OCI-LY7 (cell line): ENCODE measurements around the gene LUM. TPM values are rescaled to one million over a fixed set of nuclear protein-coding genes. Genes with fewer than 3 reads are reported as not detected.

Experiments used
- BruUV-seq: library from RNA; stranded (reverse); fragments of 400-500 nt; replicated peaks from 2 replicates; lab custom pipeline; 2021; lab: Mats Ljungman, UMichigan
- CTCF ChIA-PET: fragments of 300-600 bp; sonication (Branson Sonifier 250); formaldehyde crosslinking; loops from one replicate; lab custom pipeline; 2022; ENCODE audit warnings: antibody characterized with exemption; ENCODE audit not compliant: unreplicated experiment; lab: Charles Lee
- POLR2A ChIA-PET: fragments of 300-600 bp; sonication (Branson Sonifier 250); formaldehyde crosslinking; loops from one replicate; lab custom pipeline; 2022; ENCODE audit warnings: antibody characterized with exemption; lab: Charles Lee
- DNase-seq: peaks from one replicate; pipeline ENCODE4 v3.0.0-alpha.2; 2015; ENCODE audit warnings: low spot score
- H2AFZ ChIP-seq: fragments of 200-600 bp; sonication (generic), shearing (Covaris generic); 2 replicates; pipeline ENCODE4 v1.6.1; 2014; ENCODE audit warnings: mild to moderate bottlenecking, antibody characterized with exemption, low read length, moderate library complexity
- H3K27ac ChIP-seq: fragments of 200-600 bp; sonication (generic); 2 replicates; pipeline ENCODE4 v1.5.1; 2014; ENCODE audit warnings: mixed run types, low read depth, mild to moderate bottlenecking, moderate library complexity, low read length, inconsistent platforms; ENCODE audit not compliant: poor library complexity, severe bottlenecking
- H3K36me3 ChIP-seq: fragments of 200-600 bp; sonication (generic); 2 replicates; pipeline ENCODE4 v1.6.1; 2014; ENCODE audit warnings: mild to moderate bottlenecking, antibody characterized with exemption, low read length, moderate library complexity, mixed read lengths; ENCODE audit not compliant: insufficient read depth
- H3K4me1 ChIP-seq: fragments of 200-600 bp; sonication (generic); 2 replicates; pipeline ENCODE4 v1.5.1; 2014; ENCODE audit warnings: mild to moderate bottlenecking, low read length; ENCODE audit not compliant: insufficient read depth, poor library complexity, severe bottlenecking
- H3K4me2 ChIP-seq: fragments of 200-600 bp; sonication (generic); 2 replicates; pipeline ENCODE4 v1.6.1; 2014; ENCODE audit warnings: mild to moderate bottlenecking, low read length
- H3K4me3 ChIP-seq: fragments of 200-600 bp; sonication (generic); 2 replicates; pipeline ENCODE4 v1.5.1; 2014; ENCODE audit warnings: mild to moderate bottlenecking, low read depth, low read length; ENCODE audit not compliant: poor library complexity, severe bottlenecking
- H3K79me2 ChIP-seq: fragments of 200-600 bp; sonication (generic); 2 replicates; pipeline ENCODE4 v1.6.1; 2016; ENCODE audit warnings: low read depth, mild to moderate bottlenecking, low read length, moderate library complexity, mixed read lengths; ENCODE audit not compliant: insufficient read depth
- H3K9me2 ChIP-seq: fragments of 200-600 bp; sonication (generic); 2 replicates; pipeline ENCODE4 v1.6.1; 2016; ENCODE audit warnings: mild to moderate bottlenecking, low read length, mixed read lengths; ENCODE audit not compliant: insufficient read depth
- H3K9me3 ChIP-seq: fragments of 200-600 bp; sonication (generic); 2 replicates; pipeline ENCODE4 v1.6.1; 2014; ENCODE audit warnings: mild to moderate bottlenecking, mixed run types, low read length, mixed read lengths
- H4K20me1 ChIP-seq: fragments of 200-600 bp; sonication (generic); 2 replicates; pipeline ENCODE4 v1.6.1; 2014; ENCODE audit warnings: mild to moderate bottlenecking, antibody characterized with exemption, low read length, moderate library complexity, mixed read lengths; ENCODE audit not compliant: insufficient read depth
- EZH2phosphoT487 ChIP-seq: fragments of 200-600 bp; sonication (generic); IDR thresholded peaks from 2 replicates; pipeline ENCODE4 v1.6.1; 2018; ENCODE audit warnings: low read depth, borderline replicate concordance, mild to moderate bottlenecking, mixed run types, antibody characterized with exemption, low read length, moderate library complexity, mixed read lengths
- intact Hi-C: fragments of 100-400 bp; cut with micrococcal nuclease; formaldehyde crosslinking; loops from one replicate; pipeline ENCODE4 v1.10.0; 2022; ENCODE audit not compliant: unreplicated experiment
- total RNA-seq, 2 experiments: library from RNA; depleted of rRNA in 1 of 2; stranded (reverse); fragments of >200 nt in 1 of 2; shearing (Covaris generic) in 1 of 2; gene quantifications; 2 replicates each; pipeline ENCODE4 v1.2.3, GENCODE V29; 2014 to 2022
- TF ChIP-seq, protein P1 (sequence below): fragments of 200-600 bp; sonication (generic); conservative IDR thresholded peaks from 2 replicates; pipeline ENCODE4 v1.5.1; 2014; ENCODE audit warnings: mild to moderate bottlenecking, antibody characterized with exemption, low read length, moderate library complexity, mixed read lengths

The LUM gene
- total RNA-seq, 2 experiments from 2014 or later: not detected

- Histone ChIP-seq H3K79me2 (no peaks in the 10 kb centered on the region), H3K27ac (no peak overlapping the region), H3K9me3 (no peaks in the 10 kb centered on the region), H3K4me3 (no peak overlapping the region), H3K4me2 (no peak overlapping the region), H4K20me1 (no peaks in the 10 kb centered on the region), H3K9me2 (no peaks in the 10 kb centered on the region), H2AFZ (no peak overlapping the region), H3K36me3 (no peaks in the 10 kb centered on the region), H3K4me1 (no peaks in the 10 kb centered on the region)
- POLR2A ChIA-PET: no interaction called here
- no TSS peak for BruUV-seq
- no peak for DNase-seq
- intact Hi-C loops: no loop called here
- no peak for TF ChIP-seq EZH2phosphoT487
- TF ChIP-seq, protein P1, sequence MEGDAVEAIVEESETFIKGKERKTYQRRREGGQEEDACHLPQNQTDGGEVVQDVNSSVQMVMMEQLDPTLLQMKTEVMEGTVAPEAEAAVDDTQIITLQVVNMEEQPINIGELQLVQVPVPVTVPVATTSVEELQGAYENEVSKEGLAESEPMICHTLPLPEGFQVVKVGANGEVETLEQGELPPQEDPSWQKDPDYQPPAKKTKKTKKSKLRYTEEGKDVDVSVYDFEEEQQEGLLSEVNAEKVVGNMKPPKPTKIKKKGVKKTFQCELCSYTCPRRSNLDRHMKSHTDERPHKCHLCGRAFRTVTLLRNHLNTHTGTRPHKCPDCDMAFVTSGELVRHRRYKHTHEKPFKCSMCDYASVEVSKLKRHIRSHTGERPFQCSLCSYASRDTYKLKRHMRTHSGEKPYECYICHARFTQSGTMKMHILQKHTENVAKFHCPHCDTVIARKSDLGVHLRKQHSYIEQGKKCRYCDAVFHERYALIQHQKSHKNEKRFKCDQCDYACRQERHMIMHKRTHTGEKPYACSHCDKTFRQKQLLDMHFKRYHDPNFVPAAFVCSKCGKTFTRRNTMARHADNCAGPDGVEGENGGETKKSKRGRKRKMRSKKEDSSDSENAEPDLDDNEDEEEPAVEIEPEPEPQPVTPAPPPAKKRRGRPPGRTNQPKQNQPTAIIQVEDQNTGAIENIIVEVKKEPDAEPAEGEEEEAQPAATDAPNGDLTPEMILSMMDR: no peak
- CTCF ChIA-PET: no interaction called here
These were observed 7.7 kb downstream of the LUM start for GRCh38 chr12:91103624-91104023.

GRCh38 chr12:91103101-91103500 lies 8.2 kb downstream of the LUM start:
- Histone ChIP-seq H3K4me2 (no peak overlapping the region), H3K4me1 (no peaks in the 10 kb centered on the region), H2AFZ (no peak overlapping the region), H3K9me2 (no peaks in the 10 kb centered on the region), H4K20me1 (no peaks in the 10 kb centered on the region), H3K9me3 (no peaks in the 10 kb centered on the region), H3K4me3 (no peak overlapping the region), H3K27ac (no peak overlapping the region), H3K36me3 (no peaks in the 10 kb centered on the region), H3K79me2 (no peaks in the 10 kb centered on the region)
- ChIA-PET CTCF (no interaction called here), POLR2A (interaction anchor here (0.5 kb wide), 1 partner anchor 1176 kb away, joined by 3 read pairs; no protein-coding TSS in a partner anchor)
- intact Hi-C loops: no loop called here
- no peak for DNase-seq
- BruUV-seq: no TSS peak
- TF ChIP-seq, protein P1: no peak
- no peak for TF ChIP-seq EZH2phosphoT487

- TF ChIP-seq, protein P1: no peak
- Histone ChIP-seq H3K9me3 (no peaks in the 10 kb centered on the region), H3K79me2 (no peaks in the 10 kb centered on the region), H3K4me2 (no peak overlapping the region), H3K4me3 (no peak overlapping the region), H2AFZ (no peak overlapping the region), H3K27ac (no peak overlapping the region), H3K36me3 (no peaks in the 10 kb centered on the region), H3K4me1 (no peaks in the 10 kb centered on the region), H4K20me1 (no peaks in the 10 kb centered on the region), H3K9me2 (no peaks in the 10 kb centered on the region)
- ChIA-PET POLR2A (no interaction called here), CTCF (interaction anchor here (0.6 kb wide), 1 partner anchor 10 kb away, joined by 3 read pairs; the partner anchor contains the start of gene LUM)
- BruUV-seq: no TSS peak
- no peak for DNase-seq
- intact Hi-C loops: no loop called here
These were observed 10.4 kb downstream of the LUM start for GRCh38 chr12:91100906-91101305.
